AG09319 (cell line): ENCODE results near the gene LHFPL5.

Experiments used
- DNase-seq: peaks from one replicate; pipeline ENCODE4 v3.0.0-alpha.2; 2010; ENCODE audit warnings: low read depth; ENCODE audit errors: extremely low read depth
- TF ChIP-seq, protein P1 (sequence below): IDR thresholded peaks from 2 replicates; pipeline ENCODE4 v1.5.1; 2011; ENCODE audit warnings: low read depth, mild to moderate bottlenecking, inconsistent platforms, low read length, moderate library complexity

The LHFPL5 gene

DNA sequence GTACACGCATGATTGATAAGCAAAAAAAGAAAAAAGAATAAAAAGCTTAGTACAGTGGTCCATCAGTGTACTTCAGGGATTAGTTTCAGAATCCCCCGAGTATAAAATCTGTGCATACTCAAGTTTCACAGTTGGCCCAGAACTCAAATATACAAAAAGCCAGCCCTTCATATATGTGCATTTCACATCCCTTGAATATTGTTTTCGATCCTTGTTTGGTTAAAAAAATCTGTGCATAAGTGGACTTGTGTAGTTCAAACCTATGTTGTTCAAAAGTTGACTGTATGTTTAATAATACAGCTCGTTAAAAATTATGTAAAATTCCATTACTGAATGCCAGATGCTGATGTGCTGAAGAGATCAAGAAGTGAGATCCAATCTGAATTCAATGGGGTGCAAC, 54.2 kb downstream of the LHFPL5 start:
- TF ChIP-seq, protein P1, sequence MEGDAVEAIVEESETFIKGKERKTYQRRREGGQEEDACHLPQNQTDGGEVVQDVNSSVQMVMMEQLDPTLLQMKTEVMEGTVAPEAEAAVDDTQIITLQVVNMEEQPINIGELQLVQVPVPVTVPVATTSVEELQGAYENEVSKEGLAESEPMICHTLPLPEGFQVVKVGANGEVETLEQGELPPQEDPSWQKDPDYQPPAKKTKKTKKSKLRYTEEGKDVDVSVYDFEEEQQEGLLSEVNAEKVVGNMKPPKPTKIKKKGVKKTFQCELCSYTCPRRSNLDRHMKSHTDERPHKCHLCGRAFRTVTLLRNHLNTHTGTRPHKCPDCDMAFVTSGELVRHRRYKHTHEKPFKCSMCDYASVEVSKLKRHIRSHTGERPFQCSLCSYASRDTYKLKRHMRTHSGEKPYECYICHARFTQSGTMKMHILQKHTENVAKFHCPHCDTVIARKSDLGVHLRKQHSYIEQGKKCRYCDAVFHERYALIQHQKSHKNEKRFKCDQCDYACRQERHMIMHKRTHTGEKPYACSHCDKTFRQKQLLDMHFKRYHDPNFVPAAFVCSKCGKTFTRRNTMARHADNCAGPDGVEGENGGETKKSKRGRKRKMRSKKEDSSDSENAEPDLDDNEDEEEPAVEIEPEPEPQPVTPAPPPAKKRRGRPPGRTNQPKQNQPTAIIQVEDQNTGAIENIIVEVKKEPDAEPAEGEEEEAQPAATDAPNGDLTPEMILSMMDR: no peak
- no peak for DNase-seq
